B cell (primary cell): Measurements from ENCODE around the gene FBF1. TPM values are rescaled to one million over a fixed set of nuclear protein-coding genes. Genes with fewer than 3 reads are reported as not detected.

ENCODE experiments used
- ATAC-seq: fragments of 200-7000 bp; cut with Tn5 transposase; one replicate; pipeline ENCODE4 v1.10.0; 2021; ENCODE audit warnings: low read depth, mild to moderate bottlenecking, moderate number of reproducible peaks, moderate library complexity
- CTCF ChIA-PET: fragments of 350-600 bp; sonication (Branson Sonifier 250); formaldehyde crosslinking; loops from one replicate; lab custom pipeline; 2021; ENCODE audit warnings: antibody characterized with exemption, inconsistent platforms; lab: Charles Lee
- POLR2A ChIA-PET: fragments of 350-600 bp; sonication (Branson Sonifier 250); formaldehyde crosslinking; loops from one replicate; lab custom pipeline; 2021; ENCODE audit warnings: antibody characterized with exemption; lab: Charles Lee
- DNase-seq: peaks from one replicate; pipeline ENCODE4 v3.0.0; 2013
- H2AFZ ChIP-seq: 2 replicates; pipeline ENCODE4 v1.6.1; 2012; ENCODE audit warnings: mild to moderate bottlenecking, low read depth, low read length; ENCODE audit not compliant: insufficient read depth, poor library complexity, severe bottlenecking
- H3K27ac ChIP-seq, 2 donors: 1 replicate in 1 of 2; 2 replicates in 1 of 2; pipeline ENCODE4 v1.5.1; 2012 to 2013; ENCODE audit warnings: low read length in 2 of 2, mild to moderate bottlenecking in 2 of 2, moderate library complexity in 1 of 2
- H3K27me3 ChIP-seq, 4 experiments: fragments of 200-600 bp in 1 of 4; sonication (generic) in 1 of 4; replicated peaks in 1 of 4; 1 replicate in 2 of 4; 2 replicates in 2 of 4; pipeline versions ENCODE4 v1.6.1 to v1.7.0; 2013 to 2016; ENCODE audit warnings: low read length in 3 of 4, mild to moderate bottlenecking in 2 of 4, mixed read lengths in 1 of 4, moderate library complexity in 1 of 4; ENCODE audit not compliant: insufficient read depth in 4 of 4, control insufficient read depth in 3 of 4; ENCODE audit errors: control extremely low read depth in 1 of 4
- H3K36me3 ChIP-seq, 2 experiments: replicated peaks in 1 of 2; 1 replicate in 1 of 2; 2 replicates in 1 of 2; pipeline versions ENCODE4 v1.6.1 to v1.7.1; 2013; ENCODE audit warnings: low read length in 1 of 2; ENCODE audit not compliant: insufficient read depth in 2 of 2, control insufficient read depth in 1 of 2; ENCODE audit errors: control extremely low read depth in 1 of 2, extremely low read depth in 1 of 2
- H3K4me1 ChIP-seq, 2 donors: fragments of 200-600 bp in 1 of 2; sonication (generic) in 1 of 2; 1 replicate in 1 of 2; 2 replicates in 1 of 2; pipeline versions ENCODE4 v1.5.1 to v1.6.1; 2013 to 2017; ENCODE audit warnings: low read length in 2 of 2; ENCODE audit not compliant: control insufficient read depth in 2 of 2, insufficient read depth in 2 of 2
- H3K4me2 ChIP-seq: replicated peaks from 2 replicates; pipeline ENCODE3; 2012; ENCODE audit warnings: mild to moderate bottlenecking, low read depth, low read length; ENCODE audit not compliant: poor library complexity, severe bottlenecking
- H3K4me3 ChIP-seq, 5 experiments: fragments of 200-600 bp in 1 of 5; sonication (generic) in 1 of 5; 1 replicate in 3 of 5; 2 replicates in 2 of 5; pipeline versions ENCODE4 v1.5.1 to v1.7.0; 2011 to 2016; ENCODE audit warnings: low read length in 4 of 5, mild to moderate bottlenecking in 4 of 5, low read depth in 2 of 5, control low read depth in 1 of 5, moderate library complexity in 1 of 5; ENCODE audit not compliant: insufficient read depth in 1 of 5; ENCODE audit errors: control extremely low read depth in 1 of 5, extremely low read depth in 1 of 5
- H3K79me2 ChIP-seq: fragments of 200-600 bp; sonication (generic); one replicate; pipeline ENCODE4 v1.6.0; 2016; ENCODE audit warnings: low read length; ENCODE audit not compliant: control insufficient read depth, insufficient read depth
- H3K9ac ChIP-seq: fragments of 200-600 bp; sonication (generic); 2 replicates; pipeline ENCODE4 v1.6.1; 2017; ENCODE audit warnings: mild to moderate bottlenecking, low read length, moderate library complexity
- H3K9me3 ChIP-seq, 3 donors: one replicate each; pipeline versions ENCODE4 v1.6.1 to v1.7.1; 2013; ENCODE audit warnings: low read length in 2 of 3; ENCODE audit not compliant: control insufficient read depth in 2 of 3, insufficient read depth in 1 of 3; ENCODE audit errors: control extremely low read depth in 1 of 3
- H4K20me1 ChIP-seq: 2 replicates; pipeline ENCODE4 v1.6.0; 2012; ENCODE audit warnings: mild to moderate bottlenecking, low read length; ENCODE audit not compliant: insufficient read depth, control insufficient read depth, poor library complexity, severe bottlenecking
- H3K27ac Mint-ChIP-seq: one replicate; pipeline ENCODE4 v1.8.0; 2021; ENCODE audit warnings: mixed read lengths
- H3K27me3 Mint-ChIP-seq: one replicate; pipeline ENCODE4 v1.8.0; 2021; ENCODE audit warnings: mixed read lengths
- H3K4me1 Mint-ChIP-seq: one replicate; pipeline ENCODE4 v1.8.0; 2021; ENCODE audit warnings: mixed read lengths
- H3K4me3 Mint-ChIP-seq: one replicate; pipeline ENCODE4 v1.8.0; 2021; ENCODE audit warnings: mixed read lengths
- H3K9me3 Mint-ChIP-seq: one replicate; pipeline ENCODE4 v1.8.0; 2022; ENCODE audit warnings: mixed read lengths; ENCODE audit not compliant: insufficient read depth
- EZH2 ChIP-seq: IDR thresholded peaks from 2 replicates; pipeline ENCODE4 v1.6.1; 2012; ENCODE audit warnings: borderline replicate concordance, low read depth, mild to moderate bottlenecking, moderate library complexity, low read length; ENCODE audit not compliant: insufficient read depth, poor library complexity, severe bottlenecking
- WGBS: methylation state at CpG from one replicate; pipeline ENCODE4 v1.1.5; 2013; ENCODE audit warnings: missing lambda C conversion rate; ENCODE audit not compliant: insufficient coverage; 5-methylcytosine and 5-hydroxymethylcytosine counted together
- intact Hi-C: fragments of 100-400 bp; cut with micrococcal nuclease; formaldehyde crosslinking; loops from one replicate; pipeline ENCODE4 v1.10.0; 2022
- polyA plus RNA-seq: library from polyadenylated mRNA; depleted of rRNA; stranded (reverse); fragments of >200 nt; gene quantifications from 2 replicates; pipeline ENCODE4 v1.2.3, GENCODE V29; 2012
- total RNA-seq, 2 donors: library from RNA; stranded (reverse); fragments of 120-200 nt in 1 of 2; gene quantifications; 1 replicate in 1 of 2; 2 replicates in 1 of 2; pipeline versions ENCODE4 v1.2.3 to v1.2.4, GENCODE V29; 2013 to 2022
- TF ChIP-seq, protein P1 (sequence below): fragments of 200-600 bp; IDR thresholded peaks from one replicate; pipeline ENCODE4 v1.8.0; 2022; ENCODE audit warnings: antibody characterized with exemption, mild to moderate bottlenecking

The FBF1 gene
- total and polyA plus RNA-seq, 2 donors (not counting 1 experiment from before 2014, with no cell fraction given) = 21.6 to 31.5 TPM

DNA sequence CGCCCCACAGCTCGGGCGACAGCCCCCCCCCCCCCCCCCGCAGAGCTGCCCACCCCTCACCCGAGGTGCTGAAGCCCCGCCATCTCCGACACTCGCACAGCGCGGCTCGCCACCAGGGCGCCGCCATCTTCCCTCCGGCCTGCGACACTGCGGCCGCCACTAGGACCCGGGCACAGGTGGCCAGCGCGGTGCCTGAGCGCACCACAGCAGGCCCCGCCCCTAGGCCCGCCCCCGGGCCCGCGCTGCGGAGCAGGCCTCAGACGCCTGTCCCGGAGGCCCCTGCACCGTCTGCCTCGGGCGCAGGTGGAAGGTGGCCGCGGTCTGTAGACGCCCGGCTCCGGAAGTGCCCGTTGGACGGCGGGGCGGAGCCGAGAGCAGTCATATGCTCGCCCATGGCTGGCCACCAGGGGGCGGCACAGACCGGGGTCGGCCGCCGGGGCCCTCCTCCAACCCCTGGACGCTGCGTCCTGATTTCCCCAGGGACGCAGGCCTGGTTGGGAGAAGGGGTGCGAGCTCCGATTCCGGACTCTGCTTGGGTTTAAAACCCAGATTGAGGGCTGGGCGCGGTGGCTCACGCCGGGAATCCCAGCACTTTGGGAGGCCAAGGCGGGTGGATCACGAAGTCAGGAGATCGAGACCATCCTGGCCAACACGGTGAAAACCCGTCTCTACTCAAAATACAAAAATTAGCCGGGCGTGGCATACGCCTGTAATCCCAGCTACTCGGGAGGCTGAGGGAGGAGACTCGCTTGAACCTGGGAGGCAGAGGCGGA is 35.9 kb downstream of the FBF1 start, which contains the start of gene MRPL38:
TSS of gene MRPL38 (minus strand) at position 136 of the 773 bp plus-strand sequence. CDS start at position 127, 9 bp downstream.
- POLR2A ChIA-PET = interaction anchor here (0.6 to 1.8 kb wide), 12 partner anchors 8 to 151 kb away, joined by 3 to 14 read pairs (median 6); partner anchors contain the start of genes GALK1, TRIM65, UNC13D and WBP2
- H3K79me2 ChIP-seq = peaks cover 17% of the 10 kb centered on the region
- H3K27me3 ChIP-seq = no peaks in the 10 kb centered on the region
- under 1% methylated on average over 54 of the region's 69 CpGs for WGBS
- H3K27ac ChIP-seq = peak within 1 kb of the TSS; percentile 79 to 83
- H3K4me2 ChIP-seq = peak within 1 kb of the TSS; percentile 92
- H2AFZ ChIP-seq = peak within 1 kb of the TSS; percentile 84
- H3K9me3 ChIP-seq = no peaks in the 10 kb centered on the region
- Mint-ChIP-seq H3K27ac (peak within 1 kb of the TSS; percentile 90), H3K4me1 (peaks cover 8% of the 10 kb centered on the region), H3K4me3 (peak within 1 kb of the TSS; percentile 91), H3K9me3 (no peaks in the 10 kb centered on the region), H3K27me3 (no peaks in the 10 kb centered on the region)
- peak; percentile 97 for DNase-seq
- CTCF ChIA-PET = interaction anchor here (0.6 to 4.6 kb wide), 16 partner anchors 9 to 375 kb away, joined by 3 to 66 read pairs (median 5); partner anchors contain the start of genes ACOX1, FBF1, TEN1 and TRIM65
- intact Hi-C loops = loop anchor here (1.0 to 10.0 kb wide), 7 partner anchors 9 to 360 kb away; partner anchors contain the start of genes ACOX1, FBF1, TEN1 and TRIM65
- TF ChIP-seq, protein P1, sequence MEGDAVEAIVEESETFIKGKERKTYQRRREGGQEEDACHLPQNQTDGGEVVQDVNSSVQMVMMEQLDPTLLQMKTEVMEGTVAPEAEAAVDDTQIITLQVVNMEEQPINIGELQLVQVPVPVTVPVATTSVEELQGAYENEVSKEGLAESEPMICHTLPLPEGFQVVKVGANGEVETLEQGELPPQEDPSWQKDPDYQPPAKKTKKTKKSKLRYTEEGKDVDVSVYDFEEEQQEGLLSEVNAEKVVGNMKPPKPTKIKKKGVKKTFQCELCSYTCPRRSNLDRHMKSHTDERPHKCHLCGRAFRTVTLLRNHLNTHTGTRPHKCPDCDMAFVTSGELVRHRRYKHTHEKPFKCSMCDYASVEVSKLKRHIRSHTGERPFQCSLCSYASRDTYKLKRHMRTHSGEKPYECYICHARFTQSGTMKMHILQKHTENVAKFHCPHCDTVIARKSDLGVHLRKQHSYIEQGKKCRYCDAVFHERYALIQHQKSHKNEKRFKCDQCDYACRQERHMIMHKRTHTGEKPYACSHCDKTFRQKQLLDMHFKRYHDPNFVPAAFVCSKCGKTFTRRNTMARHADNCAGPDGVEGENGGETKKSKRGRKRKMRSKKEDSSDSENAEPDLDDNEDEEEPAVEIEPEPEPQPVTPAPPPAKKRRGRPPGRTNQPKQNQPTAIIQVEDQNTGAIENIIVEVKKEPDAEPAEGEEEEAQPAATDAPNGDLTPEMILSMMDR = peak; percentile 99
- no peak for TF ChIP-seq EZH2
- H3K9ac ChIP-seq = peak within 1 kb of the TSS; percentile 76
- H3K4me1 ChIP-seq = peaks cover 3 to 17% of the 10 kb centered on the region in 2 donors
- peaks cover 0 to 22% of the 10 kb centered on the region in 2 experiments for H3K36me3 ChIP-seq
- peak; percentile 96 for ATAC-seq
- peaks cover 5% of the 10 kb centered on the region for H4K20me1 ChIP-seq
- H3K4me3 ChIP-seq = peak within 1 kb of the TSS; percentile 40 to 83 (median 79)
